ENCODE results near the gene KLC1. TPM values are rescaled to one million over a fixed set of nuclear protein-coding genes. Genes with fewer than 3 reads are reported as not detected.

The KLC1 gene
- total and polyA plus RNA-seq, 10 of the 15 experiments (the other 5 are each of a cell fraction or from before 2014, with no cell fraction given), result 5.5 to 137 (median 76.1) TPM

DNA sequence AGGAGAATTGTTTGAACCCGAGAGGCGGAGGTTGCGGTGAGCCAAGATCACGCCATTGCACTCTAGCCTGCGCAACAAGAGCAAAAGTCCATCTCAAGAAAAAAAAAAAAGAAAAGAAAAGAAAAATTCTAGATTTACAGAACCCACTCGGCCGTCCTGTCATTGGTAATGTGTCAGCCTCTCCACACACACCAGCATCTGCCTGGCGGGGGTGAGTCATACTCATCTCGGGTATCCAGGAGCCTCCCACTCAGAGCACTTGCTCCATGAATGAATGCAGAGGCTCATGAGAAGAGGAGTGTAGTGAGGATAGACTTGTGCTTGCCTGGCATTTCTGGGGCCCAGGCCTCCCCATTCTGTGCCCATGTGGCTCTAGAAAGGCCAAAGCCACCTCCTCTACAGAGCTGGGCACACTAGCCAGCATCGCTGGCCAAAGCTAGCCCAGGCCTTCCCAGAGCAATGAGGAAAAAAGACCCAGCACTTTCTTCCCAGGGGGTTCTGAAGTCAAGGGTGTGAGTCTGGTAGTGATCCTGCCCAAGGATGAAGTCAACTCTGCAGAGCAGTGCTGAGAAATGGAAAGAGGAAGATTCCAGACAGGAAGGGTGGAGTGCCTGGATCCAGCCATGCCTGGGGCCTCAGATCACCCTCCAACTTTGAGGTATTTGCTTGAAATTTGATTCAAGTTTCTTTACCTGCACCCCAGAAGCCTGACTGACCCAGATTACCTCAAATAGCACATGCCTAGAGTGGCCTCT, 31.2 kb upstream of the KLC1 start:
- 96% methylated on average over 10 of the region's 10 CpGs for WGBS (ENCODE audit: insufficient coverage, insufficient replicate concordance, low lambda C conversion rate, missing lambda C conversion rate)
- TF ChIP-seq KLF5 (IDR thresholded peaks at IDR 0.05; ENCODE audit: partially characterized antibody) (no peak), IKZF1 (conservative IDR thresholded peaks at IDR 0.05) (no peak), TARDBP (IDR thresholded peaks at IDR 0.05; ENCODE audit: borderline replicate concordance) (no peak), HSF1 (IDR thresholded peaks at IDR 0.05; ENCODE audit: low read depth, low read length) (no peak), NFXL1 (IDR thresholded peaks at IDR 0.05; ENCODE audit: borderline replicate concordance) (no peak), RFX5 (IDR thresholded peaks at IDR 0.05; ENCODE audit: low read depth, low read length) (no peak), ZZZ3 (IDR thresholded peaks at IDR 0.05; ENCODE audit: control insufficient read depth, insufficient read length, low read depth) (no peak), MAX (IDR thresholded peaks at IDR 0.05; ENCODE audit: low read depth, low read length) (no peak), JUND (IDR thresholded peaks at IDR 0.05; ENCODE audit: low read depth, low read length) (no peak), ZNF217 (IDR thresholded peaks at IDR 0.05) (no peak), MEF2A (IDR thresholded peaks at IDR 0.05; ENCODE audit: insufficient read depth, low read depth, low read length) (no peak), EED (IDR thresholded peaks at IDR 0.05; ENCODE audit: low read depth) (no peak), HDAC2 (IDR thresholded peaks at IDR 0.05) (no peak), NR2F1 (conservative IDR thresholded peaks at IDR 0.05) (no peak), SPI1 (IDR thresholded peaks at IDR 0.05; ENCODE audit: borderline replicate concordance, insufficient read depth, low read depth, low read length) (no peak), TBL1XR1 (IDR thresholded peaks at IDR 0.05; ENCODE audit: low read depth, low read length) (no peak), KAT2A (conservative IDR thresholded peaks at IDR 0.05; ENCODE audit: control insufficient read depth, low read depth, low read length) (no peak), BRCA1 (IDR thresholded peaks at IDR 0.05; ENCODE audit: low read depth, low read length) (no peak), CEBPB (IDR thresholded peaks at IDR 0.05; ENCODE audit: borderline replicate concordance in 1 of 2, low read depth in 2 of 2, low read length in 2 of 2) (no peak)
- Histone ChIP-seq H3K9ac (ENCODE audit: control insufficient read depth, insufficient read depth, low read length) (no peak overlapping the region), H3K9me3 (replicated peaks; ENCODE audit: control insufficient read depth, insufficient read depth, low read length) (no peaks in the 10 kb centered on the region), H3K27me3 (replicated peaks in 1 of 2; ENCODE audit: control insufficient read depth in 2 of 2, insufficient read depth in 2 of 2, low read length in 1 of 2) (no peaks in the 10 kb centered on the region), H3K4me2 (ENCODE audit: control insufficient read depth, insufficient read depth) (no peak overlapping the region), H3K4me1 (ENCODE audit: control insufficient read depth, insufficient read depth, low read length) (peaks cover 12% of the 10 kb centered on the region), H3K79me2 (ENCODE audit: control insufficient read depth, insufficient read depth, low read length) (no peaks in the 10 kb centered on the region), H2AFZ (ENCODE audit: control insufficient read depth, low read depth, low read length) (no peak overlapping the region), H3K36me3 (ENCODE audit: control insufficient read depth in 2 of 2, insufficient read depth in 2 of 2, low read length in 1 of 2) (no peaks in the 10 kb centered on the region), H3K4me3 (no peak overlapping the region), H3K27ac (ENCODE audit: control insufficient read depth, insufficient read depth) (no peak overlapping the region), H4K20me1 (ENCODE audit: control insufficient read depth, insufficient read depth) (no peaks in the 10 kb centered on the region)
- ChIA-PET RAD21 (ENCODE audit: unreplicated experiment) (no interaction called here), CTCF (no interaction called here), POLR2A (no interaction called here), SMC1A (ENCODE audit: uncharacterized antibody, unreplicated experiment) (no interaction called here)
- DNase-seq (ENCODE audit: low read depth, low spot score), result no peak
- in situ Hi-C loops (cut with MboI), result no loop called here
- BruUV-seq (replicated peaks), result no TSS peak
- ATAC-seq, result no peak
- FAIRE-seq, result no peak
- intact Hi-C loops (cut with micrococcal nuclease; ENCODE audit: unreplicated experiment), result no loop called here

Data from GM12878 (cell line).